Gastrocnemius medialis (tissue), 4 donors: ENCODE results near the gene CFD.

Experiments
- CTCF ChIP-seq, 5 experiments: fragments of 450-650 bp in 3 of 5; fragments of 200-600 bp in 2 of 5; sonication (generic) in 2 of 5; IDR thresholded peaks in 4 of 5; conservative IDR thresholded peaks in 1 of 5; 1 replicate in 4 of 5; 2 replicates in 1 of 5; pipeline ENCODE4 v1.5.1; 2016 to 2019; ENCODE audit warnings: antibody characterized with exemption in 5 of 5, mild to moderate bottlenecking in 3 of 5, moderate library complexity in 3 of 5
- POLR2A ChIP-seq, 2 donors: fragments of 450-650 bp; IDR thresholded peaks; one replicate each; pipeline ENCODE4 v1.6.1; 2017; ENCODE audit warnings: antibody characterized with exemption in 2 of 2, mild to moderate bottlenecking in 2 of 2, moderate library complexity in 2 of 2

- TF ChIP-seq CTCF (IDR thresholded peaks at IDR 0.05 in 4 of 5, conservative IDR thresholded peaks at IDR 0.05 in 1 of 5) (no peak), POLR2A (IDR thresholded peaks at IDR 0.05) (no peak)
Observed at GRCh38 chr19:875265-875879, 15.9 kb downstream of the CFD start.
